ENCODE measurements around the gene METTL21C.
A peak's percentile ranks its signal among the peaks of the same experiment; 100 is the strongest.

The METTL21C gene

DNA sequence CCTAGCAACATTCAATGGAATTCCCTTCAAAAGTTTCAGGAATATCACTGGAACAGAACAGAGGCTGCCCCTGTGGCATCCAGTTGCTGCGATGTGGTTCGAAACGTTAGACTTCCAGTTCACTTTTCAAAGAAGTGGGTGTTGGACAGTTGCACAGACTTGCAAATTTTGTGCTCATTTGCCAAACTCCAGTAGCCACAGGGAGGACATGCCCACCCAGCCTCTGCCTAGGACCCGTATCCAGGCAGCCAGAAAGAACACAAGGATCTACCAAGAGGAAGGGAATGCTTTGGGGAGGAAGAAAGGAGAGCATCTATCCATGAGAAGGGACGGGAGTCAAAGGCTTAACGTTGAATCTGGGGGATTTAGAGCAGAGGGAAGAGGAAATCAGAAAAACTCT is at the start of gene METTL21C:
Gene METTL21C, minus strand, starts transcription at position 108 of the 400 bp plus-strand sequence. CDS start 546 bp downstream, outside the sequence.
- DNase-seq: no peak

DNA sequence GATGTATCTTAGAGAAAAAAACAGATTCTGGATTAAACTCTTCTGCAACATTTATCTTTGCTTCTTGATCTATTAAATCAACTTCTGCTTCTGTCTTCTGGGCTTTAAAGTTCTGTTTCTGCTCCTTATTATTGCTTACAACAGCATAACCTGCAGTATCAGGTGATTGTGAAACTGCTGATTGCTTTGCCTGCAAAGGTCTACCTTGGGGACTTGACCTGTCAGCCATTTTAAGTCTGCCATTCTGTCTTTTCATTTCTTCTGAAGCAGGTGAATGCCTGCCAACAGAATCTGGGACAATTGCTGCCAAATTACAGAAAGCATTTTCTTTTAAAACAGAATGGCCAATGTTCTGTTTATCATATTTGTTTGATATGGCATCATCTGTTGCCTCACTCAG is 47.7 kb upstream of the METTL21C start:
- no peak for DNase-seq

DNA sequence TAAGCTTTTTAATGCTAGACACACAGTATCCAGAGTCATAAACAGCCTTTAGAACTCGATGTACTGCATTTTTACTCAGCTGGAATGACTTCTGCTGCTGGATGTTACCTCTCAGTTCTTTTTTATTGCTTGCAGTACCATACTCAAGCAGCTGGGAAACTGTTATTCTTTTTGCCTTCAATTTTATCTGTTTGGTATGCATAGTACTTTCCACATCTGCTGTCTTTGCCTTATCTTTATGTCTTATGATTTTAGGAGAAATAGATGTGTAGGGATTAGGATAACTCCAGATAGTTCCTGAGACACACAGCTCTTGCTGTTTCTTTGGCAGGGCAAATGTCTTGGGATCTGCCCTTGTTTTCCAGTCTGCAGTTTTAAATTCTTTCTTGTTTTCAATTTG is 47.3 kb upstream of the METTL21C start:
- DNase-seq: no peak

- DNase-seq: no peak
These were observed 34.9 kb upstream of the METTL21C start for GRCh38 chr13:102729560-102730270.

DNA sequence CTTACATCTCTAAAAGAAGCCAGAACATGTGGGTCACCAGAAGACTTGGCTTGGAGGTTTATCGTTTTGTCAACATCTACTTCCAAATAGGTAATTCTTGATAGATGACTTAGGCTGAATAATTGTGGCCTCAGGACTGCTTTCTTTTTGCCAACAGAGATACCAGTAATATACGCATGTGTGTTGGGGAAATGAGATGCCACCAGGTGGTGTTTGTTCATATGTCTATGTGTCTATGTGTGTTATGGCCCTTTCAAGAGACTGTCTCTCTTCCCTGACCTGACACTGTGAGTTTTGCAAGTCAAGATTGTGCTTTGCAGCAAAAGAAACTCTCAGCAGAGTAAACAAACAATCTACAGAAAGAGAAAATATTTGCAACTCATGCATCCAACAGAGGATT is 31.6 kb upstream of the METTL21C start:
- peak; percentile 29 to 59 for DNase-seq

DNA sequence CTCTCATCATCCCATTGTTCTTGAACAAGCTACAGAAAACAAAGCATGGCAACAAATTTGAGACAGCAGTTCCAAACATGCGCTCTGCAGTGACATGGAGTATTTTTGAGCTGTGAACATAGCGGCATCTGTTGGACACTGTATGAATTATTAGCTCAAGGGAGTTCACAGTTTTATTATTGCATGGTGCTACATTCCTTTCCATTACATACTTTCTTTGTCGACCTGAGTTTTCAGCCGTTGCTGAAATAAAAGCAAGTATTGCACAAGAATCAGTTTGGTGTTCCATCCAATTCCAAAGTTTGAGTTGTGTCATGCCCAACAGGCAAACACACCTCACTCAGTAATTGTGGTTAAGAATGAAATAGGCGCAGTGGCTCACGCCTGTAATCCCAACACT is 30.1 kb upstream of the METTL21C start:
- peak; percentile 28 to 51 for DNase-seq

DNA sequence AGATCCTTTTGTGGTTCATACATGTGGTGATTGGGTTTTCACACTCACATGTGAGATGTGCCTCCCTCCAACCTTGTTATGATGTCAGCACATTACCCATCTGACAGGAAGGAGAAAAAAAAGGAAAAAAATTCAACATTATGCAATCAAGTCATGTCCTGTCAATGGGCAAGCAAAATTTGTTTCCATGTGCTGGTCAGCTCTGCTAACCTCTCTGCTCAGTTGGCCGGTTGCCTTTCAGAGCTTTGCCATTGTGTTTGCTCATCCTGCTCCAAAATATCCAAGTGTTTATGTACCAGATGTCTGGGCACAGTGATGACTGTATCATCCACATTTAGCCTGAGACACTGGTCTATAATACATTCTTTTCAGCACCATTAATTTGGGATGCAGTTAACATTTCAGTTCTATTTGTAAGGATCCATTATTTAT is 27.0 kb upstream of the METTL21C start:
- DNase-seq: peak in 1 of 2 experiments; percentile 44

GRCh38 chr13:102718746-102719145 is 23.9 kb upstream of the METTL21C start:
- no peak for DNase-seq

DNA sequence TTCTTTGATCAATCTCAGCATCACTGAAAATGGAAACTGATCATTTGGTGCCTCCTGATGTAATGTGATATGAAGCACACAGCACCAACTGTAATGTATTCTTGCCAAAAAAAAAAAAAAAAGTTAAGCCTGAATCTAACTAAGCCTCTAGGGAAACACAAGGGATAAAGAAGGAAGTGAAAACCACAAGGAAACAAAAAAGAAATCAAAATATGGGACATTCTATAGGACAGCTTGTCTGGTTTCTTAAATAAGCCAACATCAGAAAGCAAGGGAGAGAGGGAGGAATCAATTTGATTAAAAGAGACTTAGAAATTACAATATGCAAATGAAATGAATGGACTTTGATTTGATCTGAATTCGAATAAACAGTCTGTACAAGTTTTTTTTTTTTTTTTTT is 20.6 kb upstream of the METTL21C start:
- no peak for DNase-seq

DNA sequence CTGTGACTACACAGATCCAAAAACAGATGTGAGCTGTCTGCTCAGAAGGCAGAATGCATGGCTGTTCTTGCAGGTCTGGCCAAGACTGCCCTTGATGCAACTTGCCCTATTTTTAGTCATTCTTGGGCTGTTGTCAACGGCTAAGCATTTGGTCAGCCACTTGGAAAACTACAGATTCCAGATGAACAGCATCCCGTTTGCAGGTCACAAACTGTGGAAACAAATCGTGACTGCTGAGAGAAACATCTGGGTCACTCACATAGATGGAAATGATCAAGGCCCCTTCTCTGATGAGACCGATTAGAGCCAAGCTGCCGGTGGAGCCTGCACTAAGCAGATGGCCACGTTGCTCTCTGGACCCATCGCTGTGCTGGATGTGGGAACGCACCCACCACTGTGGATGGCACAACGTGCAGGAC is 15.4 kb upstream of the METTL21C start:
- DNase-seq: no peak

DNA sequence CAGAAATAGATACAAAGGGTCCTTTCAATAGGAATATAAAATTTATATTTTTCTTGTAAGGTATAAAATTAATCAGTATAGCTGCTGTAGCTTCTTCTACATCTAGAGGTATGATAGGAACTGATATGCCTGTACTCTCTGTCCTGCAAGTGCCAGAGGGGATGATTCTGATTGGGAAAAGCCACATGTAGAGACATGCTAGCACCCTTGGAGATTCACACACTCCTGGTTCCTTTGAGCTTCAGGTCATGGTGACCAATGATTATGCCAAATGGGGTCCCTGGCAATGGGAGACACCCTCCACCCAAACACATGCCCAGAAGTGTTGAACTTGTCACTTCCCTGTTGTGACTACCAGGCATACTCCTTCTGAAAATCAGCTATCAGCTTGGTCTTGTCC is 14.7 kb upstream of the METTL21C start:
- DNase-seq: no peak

GRCh38 chr13:102708991-102709390 is 14.1 kb upstream of the METTL21C start:
- DNase-seq: no peak

DNA sequence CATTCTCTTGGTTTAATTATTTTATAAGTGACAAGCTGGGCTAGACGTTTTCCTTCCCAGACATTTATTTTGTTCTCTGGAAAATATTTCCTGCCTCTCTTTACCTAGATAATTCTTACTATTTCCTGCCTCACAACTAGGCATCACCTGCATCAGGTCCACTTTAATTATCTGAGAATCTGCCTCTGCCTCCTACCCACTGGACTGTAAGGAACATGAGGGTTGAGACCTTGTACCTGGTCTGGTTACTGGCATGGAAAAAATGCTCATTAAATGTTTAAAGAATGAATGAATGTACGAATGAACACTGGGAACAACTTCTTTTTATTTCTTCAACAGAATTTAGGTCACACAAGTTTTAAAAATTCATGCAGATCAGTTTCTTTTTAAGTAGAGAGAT is 13.4 kb upstream of the METTL21C start:
- no peak for DNase-seq

- no peak for DNase-seq
These were observed 12.6 kb upstream of the METTL21C start for GRCh38 chr13:102707467-102707866.

DNA sequence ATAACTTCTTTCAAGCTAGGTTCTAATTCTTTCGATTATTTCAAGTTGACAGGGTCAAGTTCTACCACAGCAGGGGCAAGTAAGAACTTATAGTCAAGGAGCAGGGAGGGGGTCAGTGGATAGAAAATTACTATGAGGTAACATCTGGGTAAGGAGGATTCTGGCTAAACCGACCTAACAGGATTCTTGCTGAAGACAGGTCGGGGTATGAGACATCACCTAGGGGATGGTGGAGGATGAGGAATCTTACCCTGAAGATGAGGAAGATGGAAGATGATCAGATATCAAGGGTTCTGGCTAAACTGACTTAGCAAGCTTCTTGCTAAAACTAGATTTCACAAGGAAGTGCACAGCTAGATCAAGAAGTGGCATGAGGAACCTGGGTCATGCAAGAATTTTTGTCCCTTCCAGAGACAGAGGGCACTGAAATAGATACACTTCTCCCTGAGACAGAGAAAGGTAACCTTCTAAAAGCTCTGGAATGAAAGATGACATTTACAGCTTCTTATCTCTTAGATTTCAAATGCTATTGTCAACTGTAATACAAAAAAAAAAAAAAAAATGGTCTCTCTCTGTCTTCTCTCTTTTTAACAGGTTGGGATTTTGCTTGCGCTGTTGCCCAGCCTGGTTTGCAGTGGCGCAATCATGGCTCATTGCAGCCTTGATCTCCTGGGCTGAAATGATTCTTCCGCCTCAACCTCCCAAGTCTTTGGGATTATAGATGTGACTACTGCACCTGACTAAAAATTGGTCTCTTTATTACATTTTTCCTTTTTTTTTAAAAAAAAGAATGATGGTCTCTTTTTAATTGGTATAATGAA is 9.6 kb upstream of the METTL21C start:
- DNase-seq: no peak

DNA sequence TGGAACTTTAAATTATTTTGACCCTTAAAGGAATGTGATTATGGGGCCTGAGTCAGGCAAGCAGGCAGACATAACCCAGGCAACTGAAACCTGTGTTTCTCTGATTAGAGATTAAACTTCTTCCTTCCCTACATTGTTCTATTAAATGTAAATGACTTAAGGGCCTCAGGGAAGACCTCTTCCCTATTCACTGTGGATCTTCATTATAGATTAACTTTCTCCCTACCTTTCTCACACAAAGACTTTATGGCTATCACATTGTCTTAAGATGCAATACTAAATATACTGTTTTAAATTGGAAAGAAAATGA is 8.8 kb upstream of the METTL21C start:
- DNase-seq: no peak

DNA sequence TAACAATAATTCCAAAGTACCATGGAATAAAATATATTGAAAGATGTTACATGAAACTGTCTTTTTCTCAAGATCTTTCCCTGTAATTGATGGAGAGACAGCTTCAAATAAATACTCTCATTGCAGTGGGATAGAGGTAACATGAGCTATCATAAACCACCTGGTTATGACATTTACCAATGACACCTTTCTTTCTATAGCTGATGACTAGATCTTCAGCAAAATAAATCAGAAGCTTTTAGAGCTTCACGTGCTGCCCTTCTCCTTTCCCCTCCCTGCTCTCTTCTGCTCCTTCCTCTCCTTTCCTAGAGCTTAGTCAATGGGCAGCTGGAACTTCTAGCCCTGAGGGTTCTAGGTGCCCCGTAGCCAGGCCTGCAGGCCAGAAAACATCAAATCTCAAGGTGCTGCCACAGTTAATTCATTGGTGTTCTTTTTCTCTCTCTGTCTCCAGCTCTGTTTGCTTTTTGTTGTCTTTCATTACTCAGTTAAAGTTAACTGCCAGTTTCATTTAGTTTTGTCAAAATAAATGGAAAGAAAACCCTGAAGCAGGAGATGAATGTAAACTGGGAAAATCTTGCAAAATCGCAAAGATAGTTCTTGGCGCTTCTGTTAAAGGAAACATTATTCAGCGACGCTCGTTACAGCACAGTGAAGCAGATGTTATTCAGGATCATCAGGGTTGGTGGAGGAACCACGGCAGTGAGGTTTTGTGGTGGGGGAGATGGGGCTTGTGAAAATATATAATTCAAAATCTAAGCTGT is 8.3 kb upstream of the METTL21C start:
- no peak for DNase-seq

- no peak for DNase-seq
These were observed 6.5 kb upstream of the METTL21C start for GRCh38 chr13:102701331-102701730.

GRCh38 chr13:102700088-102701031 is 5.5 kb upstream of the METTL21C start:
- DNase-seq: no peak

DNA sequence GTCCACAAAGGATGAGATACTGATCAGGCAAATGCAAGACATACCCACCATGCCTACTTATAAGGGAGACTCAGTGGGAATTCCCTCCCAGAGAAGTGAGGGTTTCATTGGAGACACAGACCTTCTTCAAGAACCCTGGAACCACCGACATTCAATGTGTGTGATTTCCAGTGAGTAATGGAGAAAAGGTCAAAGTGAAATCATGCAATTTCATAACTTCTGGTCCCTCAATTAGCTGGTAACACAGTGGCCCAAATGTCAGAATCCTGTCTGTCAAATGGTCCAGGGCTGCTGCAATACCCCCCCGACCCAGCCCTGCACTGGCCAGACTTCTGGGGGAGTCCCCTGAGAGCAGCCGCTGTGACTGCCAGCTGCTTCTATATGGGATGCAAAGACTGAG is 4.7 kb upstream of the METTL21C start:
- no peak for DNase-seq

DNA sequence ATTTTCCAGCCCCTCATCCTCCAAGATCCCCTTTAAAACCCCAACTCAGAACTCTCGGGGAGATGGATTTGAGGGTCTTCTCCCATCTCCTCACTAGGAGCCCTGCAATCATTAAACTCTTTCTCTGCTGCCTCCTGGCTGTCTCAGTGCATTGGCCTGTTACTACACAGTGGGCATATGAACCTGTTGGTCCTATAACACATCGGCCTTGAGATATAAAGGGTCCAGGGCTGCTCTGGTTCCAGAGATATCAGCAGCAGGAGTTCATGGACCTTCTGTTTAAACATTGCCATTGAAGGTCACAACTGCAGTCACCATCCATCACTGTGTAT is 3.8 kb upstream of the METTL21C start:
- DNase-seq: no peak

- no peak for DNase-seq
These were observed 3.2 kb upstream of the METTL21C start for GRCh38 chr13:102697929-102698648.
